Mammary epithelial cell (primary cell): ENCODE data around the gene CNIH3.

Experiments
- CTCF ChIP-seq, 2 donors: IDR thresholded peaks in 1 of 2; conservative IDR thresholded peaks in 1 of 2; 2 replicates each; pipeline ENCODE4 v1.5.1; 2011 to 2012; ENCODE audit warnings: inconsistent platforms in 2 of 2, low read length in 2 of 2, mild to moderate bottlenecking in 2 of 2, control low read depth in 1 of 2, low read depth in 1 of 2; ENCODE audit not compliant: insufficient read depth in 1 of 2; ENCODE audit errors: extremely low read depth in 1 of 2
- EZH2 ChIP-seq: IDR thresholded peaks from 2 replicates; pipeline ENCODE4 v1.6.1; 2012; ENCODE audit warnings: low read length, inconsistent platforms, borderline replicate concordance

GRCh38 chr1:224615861-224616755 lies at the start of gene CNIH3:
- TF ChIP-seq CTCF (conservative IDR thresholded peaks at IDR 0.05 in 1 of 2, IDR thresholded peaks at IDR 0.05 in 1 of 2; ENCODE audit: extremely low read depth in 1 of 2, insufficient read depth in 1 of 2, low read depth in 1 of 2, low read length in 2 of 2) (no peak), EZH2 (no peak)
